HG03135 (cell line): ENCODE data around the gene CREB3.

Experiments
- ATAC-seq: cut with Tn5 transposase; IDR thresholded peaks from one replicate; pipeline ENCODE4 v1.9.1; 2021; ENCODE audit warnings: mild to moderate bottlenecking, moderate library complexity; ENCODE audit not compliant: unreplicated experiment

The CREB3 gene, protein sequence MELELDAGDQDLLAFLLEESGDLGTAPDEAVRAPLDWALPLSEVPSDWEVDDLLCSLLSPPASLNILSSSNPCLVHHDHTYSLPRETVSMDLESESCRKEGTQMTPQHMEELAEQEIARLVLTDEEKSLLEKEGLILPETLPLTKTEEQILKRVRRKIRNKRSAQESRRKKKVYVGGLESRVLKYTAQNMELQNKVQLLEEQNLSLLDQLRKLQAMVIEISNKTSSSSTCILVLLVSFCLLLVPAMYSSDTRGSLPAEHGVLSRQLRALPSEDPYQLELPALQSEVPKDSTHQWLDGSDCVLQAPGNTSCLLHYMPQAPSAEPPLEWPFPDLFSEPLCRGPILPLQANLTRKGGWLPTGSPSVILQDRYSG

DNA sequence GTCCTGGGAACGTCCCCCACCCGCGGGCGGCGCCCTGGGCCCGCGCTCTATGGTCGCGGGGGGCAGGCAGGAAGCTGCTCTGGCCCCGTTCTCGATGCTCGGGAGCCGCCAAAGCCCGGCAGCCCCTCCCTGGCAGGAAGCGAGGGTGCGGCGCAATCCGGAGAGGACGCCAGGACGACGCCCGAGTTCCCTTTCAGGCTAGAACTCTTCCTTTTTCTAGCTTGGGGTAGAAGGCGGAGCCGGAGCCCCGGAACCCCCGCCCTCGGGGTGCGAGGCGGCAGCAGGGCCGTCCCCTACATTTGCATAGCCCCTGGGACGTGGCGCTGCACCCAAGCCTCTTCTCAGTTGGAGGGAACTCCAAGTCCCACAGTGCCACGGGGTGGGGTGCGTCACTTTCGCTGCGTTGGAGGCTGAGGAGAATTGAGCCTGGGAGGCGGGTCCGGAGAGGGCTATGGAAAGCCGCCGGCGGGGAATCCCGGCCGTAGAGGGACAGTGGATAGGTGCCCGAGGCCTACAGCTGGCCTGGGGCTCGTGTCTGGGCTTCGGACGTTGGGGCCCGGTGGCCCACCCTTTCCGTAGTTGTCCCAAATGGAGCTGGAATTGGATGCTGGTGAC, at the start of gene CREB3, which contains the start of gene TLN1:
Gene CREB3, plus strand, starts transcription at position 482 of the 615 bp plus-strand sequence. Its CDS starts 107 bp downstream, at position 589.
Gene TLN1, minus strand, starts transcription at position 11 of the 615 bp plus-strand sequence. CDS start 6,501 bp downstream, outside the sequence.
- ATAC-seq, result peak; percentile 76

DNA sequence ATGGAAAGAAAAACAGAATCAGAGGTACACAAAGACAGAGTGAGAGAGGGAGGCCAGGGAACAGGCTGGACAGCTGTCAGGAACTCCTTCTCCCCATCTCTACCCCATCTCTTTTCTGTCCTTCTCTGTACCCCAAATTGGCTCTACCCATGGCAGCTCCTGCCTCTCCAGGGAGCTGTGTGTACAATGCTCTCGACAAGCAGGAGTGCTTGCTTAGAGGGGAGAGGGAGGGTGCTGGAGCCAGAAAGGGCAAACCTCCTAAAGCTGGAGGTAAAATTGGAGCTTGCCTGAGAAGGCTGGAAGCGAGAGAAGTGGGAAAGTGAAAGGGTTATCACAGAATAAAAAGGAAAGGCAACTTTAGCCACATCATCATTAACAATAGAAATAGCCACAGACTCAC, 49.1 kb upstream of the CREB3 start:
- no peak for ATAC-seq

DNA sequence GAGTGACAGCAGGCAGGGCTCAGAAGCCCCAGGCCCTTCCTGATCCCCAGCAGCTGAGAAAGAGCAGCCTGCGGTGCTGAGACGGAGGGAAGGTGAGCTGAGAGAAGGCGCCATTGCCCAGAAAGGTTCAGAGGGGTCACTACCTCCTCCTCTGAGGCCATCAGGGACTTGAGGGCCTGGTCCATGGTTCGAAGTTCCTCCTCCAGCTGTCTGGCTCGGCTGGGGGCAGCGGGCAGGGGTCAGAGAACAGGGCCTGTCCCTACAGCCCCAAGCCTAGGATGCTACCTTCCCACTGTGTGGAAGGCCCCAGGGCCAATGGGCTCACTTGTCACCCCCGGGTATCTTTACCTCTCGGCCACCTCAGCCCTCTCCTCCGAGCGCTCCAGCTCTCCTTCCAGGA, 47.5 kb upstream of the CREB3 start:
- ATAC-seq, result no peak

DNA sequence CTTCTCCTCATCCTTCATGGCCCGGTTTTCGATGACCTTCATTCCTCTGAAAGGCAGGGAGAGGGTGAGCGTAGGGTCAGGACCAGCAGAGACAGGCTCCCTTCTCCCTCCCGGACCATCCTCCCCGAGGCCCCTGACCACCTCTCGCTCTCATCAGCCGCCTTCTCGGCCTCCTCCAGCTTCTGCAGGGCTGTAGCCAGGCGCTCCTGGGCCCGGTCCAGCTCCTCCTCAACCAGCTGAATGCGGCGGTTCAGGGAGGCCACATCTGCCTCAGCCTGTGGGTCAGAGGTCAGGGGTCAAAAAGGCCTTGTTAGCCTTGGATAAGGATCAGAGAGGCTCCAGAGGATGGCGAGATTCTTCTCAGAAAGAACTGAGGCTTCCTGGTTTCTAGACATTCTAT, 47.0 kb upstream of the CREB3 start:
- ATAC-seq, result no peak

DNA sequence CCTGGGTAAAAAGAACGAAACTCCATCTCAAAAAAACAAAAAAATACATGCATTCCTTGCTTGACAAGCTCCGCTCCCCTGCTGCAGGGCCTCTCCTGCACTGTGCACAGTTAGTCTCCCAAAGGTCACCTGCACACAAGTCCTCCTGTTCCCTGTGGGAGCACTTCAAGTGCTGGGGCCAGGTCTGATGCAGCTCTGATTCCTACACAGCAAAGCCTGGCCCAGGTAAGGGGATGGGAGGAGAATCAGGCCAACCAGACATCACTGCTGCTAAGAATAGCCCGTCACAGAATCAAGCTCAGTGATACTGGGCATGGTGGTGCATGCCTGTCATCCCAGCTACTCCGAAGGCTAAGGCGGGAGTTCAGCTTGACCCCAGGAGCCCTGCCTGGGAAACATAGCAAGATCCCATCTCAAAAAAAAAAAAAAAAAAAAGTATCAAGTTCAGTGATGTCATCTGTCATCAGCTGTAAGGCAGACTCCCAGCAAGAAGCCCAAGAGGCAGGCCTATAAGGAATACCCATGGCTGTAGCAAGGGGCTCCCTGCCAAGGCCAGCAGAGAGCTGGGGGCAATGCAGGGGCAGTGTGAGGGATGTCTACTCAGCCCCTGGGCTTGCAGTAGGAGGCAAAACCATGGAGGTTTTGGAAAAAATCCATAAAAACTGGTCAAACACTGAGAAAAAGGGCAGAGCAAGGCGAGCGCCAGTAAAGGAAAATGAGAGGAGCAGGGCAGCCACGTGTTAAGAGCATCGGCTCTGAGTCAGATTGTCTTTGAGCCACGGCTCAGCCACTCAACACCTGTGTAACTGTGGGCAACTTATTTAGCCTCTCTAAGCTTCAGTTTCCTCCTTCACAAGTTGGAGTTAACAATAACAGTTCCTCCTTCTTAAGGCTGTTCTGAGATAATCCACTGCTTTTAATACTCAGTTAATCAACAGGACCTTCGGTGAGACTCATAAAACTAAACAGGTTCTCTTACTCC, 46.0 kb upstream of the CREB3 start:
- ATAC-seq, result no peak

DNA sequence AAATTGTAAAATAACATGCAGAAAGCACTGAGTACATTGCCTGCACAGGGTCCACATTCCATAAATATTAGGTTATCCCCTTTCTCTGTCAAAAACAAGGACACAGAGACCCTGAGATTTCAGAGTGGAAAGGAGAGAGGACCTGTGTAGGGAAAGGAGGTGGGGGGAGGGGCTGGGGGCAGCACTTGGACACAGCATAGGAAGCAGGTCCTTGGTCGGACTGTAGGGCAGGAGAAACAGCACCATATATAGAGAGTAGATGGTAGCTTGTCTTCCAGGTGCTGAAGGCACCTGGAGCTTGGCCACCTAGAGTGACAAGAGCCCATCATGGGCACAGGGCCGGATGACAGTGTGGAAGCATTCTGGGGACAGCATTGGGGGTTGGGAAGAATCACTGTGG, 45.2 kb upstream of the CREB3 start:
- ATAC-seq, result no peak

DNA sequence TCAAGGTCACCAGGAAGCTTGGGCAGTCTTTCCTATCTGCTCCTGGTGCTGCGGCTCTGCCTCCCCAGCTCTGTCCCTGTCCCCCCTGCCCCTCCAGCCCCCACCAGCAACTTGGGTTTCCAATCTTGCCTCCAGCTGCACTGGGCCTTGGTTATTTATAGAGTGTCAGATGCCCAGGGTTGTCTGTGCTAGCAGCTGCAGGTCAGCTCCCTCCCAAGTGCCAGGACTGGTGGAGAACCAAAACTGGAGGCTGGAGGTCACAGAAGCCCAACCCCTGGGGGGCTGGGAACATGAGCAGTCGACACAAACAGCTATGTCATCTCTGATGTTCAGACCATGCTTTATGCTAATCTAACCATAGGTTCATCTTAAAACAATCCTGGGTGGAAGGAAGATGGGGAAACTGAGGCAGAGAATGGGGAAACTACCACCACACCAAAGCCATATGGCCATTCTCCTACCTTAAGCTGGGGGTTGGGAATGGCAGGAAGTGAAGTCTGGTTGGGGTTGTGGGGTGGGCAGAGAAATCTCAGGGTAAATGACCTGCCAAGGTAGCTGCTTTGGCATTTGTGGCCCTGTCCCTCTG, 44.4 kb upstream of the CREB3 start:
- no peak for ATAC-seq

DNA sequence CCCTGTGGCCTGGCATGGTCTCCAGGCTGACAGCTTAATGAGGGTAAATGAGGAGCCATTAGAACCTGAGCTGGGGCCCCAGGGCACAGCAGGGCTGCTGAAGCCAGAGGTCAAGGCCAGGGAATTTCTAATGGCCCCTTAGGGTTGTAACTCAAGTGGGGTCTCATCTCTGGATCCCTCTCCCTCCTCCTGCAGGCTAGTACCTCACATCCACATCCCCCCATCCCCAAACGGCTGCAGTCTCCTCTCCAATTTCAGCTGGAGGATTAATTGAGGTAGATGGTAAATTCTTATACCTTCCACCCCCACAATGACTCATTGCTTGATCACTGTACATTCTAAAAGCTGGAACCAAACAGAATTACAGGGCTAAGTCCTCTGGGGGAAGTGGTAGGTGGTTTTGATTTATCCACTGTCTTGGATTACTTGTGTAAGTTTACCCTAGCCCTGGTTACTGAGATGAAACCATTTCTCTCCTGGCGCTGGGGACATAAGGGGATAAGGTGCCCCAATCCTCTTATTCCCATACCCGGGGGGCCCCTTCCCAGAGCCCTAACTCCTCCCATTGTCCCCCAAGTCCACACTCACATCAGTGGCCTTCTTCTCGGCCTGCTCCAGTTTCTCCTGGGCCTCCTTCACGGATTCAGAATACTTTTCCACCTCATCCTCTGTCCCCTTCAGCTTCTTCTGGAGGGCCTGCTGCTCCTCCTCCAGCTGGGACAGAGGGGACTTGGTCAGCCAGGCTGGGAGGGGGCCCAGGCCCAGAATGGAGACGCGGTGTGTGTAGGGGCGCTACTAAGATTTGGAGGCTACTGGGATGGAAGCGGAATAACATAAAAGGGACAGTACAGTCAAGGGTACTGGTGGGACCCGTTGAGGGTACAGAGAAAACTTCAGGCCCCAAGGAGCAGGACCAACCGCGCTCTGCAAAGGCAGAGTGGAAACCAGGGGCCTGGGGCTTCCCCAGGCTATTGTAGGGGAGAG, 43.6 kb upstream of the CREB3 start:
- ATAC-seq, result no peak

DNA sequence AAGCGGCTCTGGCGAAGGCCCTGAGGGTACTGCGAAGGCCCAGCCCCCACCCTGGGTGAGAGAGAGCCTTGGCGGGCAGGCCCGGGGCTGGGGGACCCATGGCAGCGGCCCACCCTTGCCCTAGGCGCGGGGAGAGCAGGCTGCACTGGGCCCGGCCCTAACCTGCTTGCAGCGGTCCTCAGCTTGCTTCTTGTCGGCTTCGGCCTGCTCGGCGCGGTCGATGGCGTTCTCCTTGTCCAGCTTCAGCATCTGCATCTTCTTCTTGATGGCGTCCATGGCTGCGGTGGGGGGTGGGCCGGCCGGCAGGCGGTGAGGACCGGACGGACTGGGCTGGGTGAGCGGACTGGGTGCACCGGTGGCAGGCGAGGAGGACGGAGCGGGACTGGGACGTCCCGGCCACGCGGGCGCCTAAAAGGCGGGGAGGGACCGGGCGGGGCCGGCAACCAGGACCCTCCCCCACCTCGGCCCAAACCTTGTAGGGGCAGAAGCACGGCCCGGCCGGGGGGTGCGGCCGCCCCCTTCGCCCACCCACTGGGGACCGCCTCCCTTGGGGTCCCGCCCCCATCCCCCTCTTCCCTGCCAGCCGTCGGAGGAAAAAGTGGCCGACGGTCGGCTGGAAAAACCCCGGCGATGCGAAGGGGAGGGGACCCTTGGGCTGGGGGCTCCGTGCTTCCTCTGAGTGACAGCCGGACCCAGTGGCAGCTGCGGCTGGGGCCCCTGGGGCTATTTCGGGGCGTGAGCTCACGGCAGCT, 42.7 kb upstream of the CREB3 start, which contains the start of gene TPM2:
Gene TPM2, minus strand, starts transcription at position 384 of the 752 bp plus-strand sequence. Its CDS starts 108 bp downstream, at position 276.
- no peak for ATAC-seq

DNA sequence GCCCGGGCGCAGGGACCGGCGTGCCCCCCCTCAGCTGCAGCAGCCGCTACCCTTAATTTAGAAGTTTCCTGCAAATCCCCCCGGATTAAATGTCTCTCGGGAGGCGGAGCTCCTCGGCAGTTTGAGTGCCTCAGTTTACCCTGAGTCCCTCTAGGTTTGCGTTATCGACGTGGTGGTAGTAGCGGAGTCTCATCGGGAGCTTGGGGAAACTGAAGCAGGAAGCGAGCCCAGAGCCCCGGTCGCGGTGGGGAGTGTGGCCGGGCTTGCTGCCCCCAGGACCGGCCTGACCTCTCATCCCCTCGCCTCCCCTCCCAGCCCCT, 42.2 kb upstream of the CREB3 start:
- ATAC-seq, result no peak

DNA sequence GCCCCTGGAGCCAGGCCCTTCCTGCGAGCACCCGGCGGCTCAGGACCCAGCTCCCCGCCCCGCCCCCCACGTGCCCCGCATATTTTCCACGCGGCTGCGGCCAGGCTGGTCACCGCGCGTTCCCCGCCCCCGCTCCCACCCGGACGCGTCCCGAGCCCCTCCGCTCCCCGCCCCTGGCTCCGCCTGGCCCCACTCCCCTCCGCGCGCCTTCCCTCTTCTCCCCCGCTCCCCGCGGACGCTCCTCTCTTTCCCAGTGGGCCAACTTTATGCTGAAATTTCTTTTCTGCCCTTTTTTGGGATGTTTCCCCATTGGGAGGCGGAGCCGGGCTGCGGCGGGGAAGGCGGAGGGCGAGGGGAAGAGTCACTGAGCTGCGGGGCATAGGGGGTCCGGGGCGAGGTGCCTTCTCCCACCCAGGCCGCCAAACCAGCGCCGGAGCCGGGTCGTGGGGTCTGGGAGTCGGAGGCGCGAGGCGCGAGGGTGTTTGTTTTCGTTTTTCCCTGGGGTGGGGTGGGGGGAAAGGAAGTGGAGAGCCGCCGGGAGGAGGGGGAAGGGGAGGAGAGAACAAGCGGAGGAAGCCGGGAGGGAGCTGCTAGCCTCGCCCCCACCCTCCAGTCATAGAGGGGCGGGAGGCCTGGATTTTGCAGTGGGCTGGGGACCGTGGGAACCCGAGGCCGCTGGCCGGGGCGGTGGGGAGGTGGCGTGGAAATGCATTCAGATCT, 41.7 kb upstream of the CREB3 start:
- no peak for ATAC-seq

DNA sequence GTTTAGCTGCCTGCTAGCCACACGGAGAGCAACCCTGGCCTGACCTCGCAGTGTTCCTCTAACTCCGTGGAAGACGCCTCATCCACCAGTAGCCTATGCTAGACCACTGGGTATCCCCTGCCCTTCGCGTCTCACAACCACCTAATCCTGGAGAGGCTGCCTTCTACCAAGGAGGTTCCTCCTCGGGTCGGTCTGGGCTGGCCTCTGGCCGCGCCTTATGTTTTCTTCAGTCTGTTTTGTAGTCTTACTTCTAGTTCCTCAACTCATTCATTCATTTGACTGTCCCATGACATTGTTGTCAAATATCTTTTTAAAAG, 41.2 kb upstream of the CREB3 start:
- ATAC-seq, result no peak

DNA sequence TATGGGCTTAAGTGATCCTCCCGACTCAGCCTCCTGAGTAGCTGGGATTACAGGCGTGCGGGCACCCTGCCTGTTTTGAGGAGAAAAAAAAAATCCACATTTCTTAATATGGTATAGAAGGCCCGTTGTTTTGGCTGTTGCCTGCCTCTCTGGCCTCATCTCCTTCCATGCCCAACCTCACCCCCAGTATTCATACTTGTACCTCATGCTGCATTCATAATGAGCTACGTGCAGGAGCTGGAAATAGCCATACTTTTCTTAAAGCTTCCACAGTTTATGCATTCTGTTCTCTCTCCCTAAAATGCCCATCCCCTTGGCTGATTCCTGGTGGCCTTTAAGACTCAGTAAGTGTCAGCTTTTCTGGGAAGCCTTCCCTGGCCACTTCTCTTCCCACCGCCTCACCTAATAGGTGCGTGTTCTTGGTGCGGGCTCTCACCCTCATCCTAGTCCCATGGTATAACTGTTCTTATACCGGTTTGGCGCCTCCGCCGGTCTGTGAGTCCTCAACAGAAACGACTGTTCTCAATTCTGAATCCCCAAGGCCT, 40.6 kb upstream of the CREB3 start:
- no peak for ATAC-seq

DNA sequence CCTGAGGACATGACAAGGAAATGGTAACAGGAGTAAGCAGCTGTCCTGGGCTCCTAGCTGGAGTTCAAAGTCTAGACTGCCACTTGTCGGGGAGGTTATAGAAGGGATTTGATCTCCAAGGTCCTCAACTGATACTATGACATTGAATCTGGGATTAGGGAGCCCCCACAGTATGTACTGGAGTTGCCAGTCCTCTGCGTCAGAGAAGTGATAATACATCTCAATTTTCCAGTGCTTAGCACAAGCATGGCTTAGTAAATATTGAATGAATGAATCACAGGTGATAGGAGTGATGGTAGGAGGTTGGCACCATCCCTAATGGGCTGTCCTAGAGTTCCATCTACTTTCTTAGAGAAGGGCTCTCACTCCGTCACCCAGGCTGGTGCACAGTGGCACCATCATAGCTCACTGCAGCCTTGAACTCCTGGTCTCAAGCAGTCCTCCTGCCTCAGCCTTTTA, 36.5 kb upstream of the CREB3 start:
- ATAC-seq, result no peak

DNA sequence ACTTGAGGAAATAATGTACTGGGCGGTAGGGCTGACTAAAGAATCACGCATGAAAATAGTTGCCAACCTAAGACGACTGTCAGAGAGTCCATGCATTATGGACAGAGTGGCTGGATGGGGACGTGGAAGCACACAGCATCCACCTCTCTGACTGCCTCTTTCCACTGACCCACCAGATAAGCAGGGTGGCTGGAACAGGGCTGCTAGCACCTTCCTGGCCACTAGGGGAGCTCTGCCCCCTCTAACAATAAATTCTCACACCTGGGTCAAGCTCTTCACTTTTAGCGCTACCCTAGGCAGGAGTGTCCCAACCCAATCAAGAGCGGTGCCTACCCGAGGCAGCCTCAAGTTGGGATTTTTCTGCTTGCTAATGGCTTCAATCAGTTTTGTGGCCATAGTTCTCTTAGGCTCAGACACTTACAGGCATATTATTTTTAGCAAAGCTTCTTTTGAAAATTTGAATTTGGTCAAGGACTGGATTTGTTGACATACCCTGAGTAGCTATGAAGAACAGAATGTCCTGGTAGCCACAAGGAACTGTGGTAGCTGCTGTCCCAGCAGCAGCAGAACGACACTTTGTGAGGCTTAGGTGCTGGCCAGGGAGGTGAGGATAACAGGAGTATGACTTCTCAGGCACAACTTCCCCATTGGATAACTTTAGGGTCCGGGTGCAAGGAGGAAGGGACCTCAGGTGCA, 35.8 kb upstream of the CREB3 start:
- no peak for ATAC-seq

DNA sequence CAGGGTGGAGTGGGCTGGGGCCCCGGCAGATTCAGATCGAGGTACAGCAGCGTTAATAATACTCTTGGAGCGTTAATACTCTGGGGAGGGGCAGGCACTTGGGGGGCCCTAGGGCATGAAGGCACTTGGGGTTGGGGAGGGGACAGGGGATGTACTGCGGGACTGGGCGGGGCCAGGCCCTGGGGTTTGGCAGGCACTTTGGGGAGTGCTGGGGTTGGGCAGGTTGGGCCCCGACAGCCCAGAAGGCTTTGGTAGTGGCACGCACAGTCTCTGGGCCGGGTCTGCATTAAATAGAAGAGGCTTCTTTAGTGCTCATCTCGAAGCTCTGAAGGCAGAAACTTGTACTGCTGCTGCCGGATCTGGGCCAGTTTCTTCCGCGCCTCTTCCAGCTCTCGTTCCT, 35.0 kb upstream of the CREB3 start:
- no peak for ATAC-seq

DNA sequence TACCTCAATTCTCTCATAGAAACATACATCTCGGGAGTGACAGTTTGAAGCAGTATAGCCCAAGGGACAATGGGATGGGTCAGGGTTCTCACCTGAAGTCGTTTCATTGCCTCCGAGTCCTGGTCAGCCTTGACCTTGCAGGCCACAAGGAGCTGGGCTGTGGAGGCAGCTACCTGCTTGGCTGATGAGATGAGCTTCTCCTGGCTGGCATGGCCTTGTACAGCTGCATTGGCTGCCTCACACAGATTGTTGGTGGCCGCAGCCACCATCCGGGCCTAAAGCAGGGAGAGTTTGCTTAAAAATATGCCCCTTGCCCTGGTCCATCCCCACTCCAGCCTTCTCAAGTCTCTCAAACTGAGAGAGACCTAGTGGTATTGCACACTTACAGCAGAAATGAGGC, 34.2 kb upstream of the CREB3 start:
- ATAC-seq, result no peak

DNA sequence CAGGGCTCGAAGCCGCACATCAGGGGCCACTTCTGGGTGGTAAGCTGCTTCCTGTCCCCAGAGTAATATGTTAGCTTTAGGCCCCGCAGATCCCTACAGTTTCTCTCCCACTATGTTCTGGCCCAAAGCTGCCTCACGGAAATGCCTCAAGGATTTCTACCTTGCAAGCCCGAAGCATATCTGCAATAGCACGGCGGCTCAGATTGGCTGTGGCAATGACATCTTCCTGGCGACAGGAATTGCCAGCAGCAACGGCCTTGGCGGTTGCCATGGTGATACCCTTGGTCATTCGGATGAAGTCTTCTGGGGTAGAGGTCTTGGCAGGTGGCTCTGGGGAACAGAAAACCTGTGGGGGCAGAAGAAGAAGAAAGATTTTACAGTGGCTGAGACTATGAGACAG, 32.4 kb upstream of the CREB3 start:
- ATAC-seq, result no peak
